ENCODE measurements around the gene HOXC4. TPM values are rescaled to one million over a fixed set of nuclear protein-coding genes. Genes with fewer than 3 reads are reported as not detected.
"Not testable (repeated sequence)": the region's sequence is repeated elsewhere in the genome, so short reads cannot be mapped to it uniquely, and the experiment has no call there.

The HOXC4 gene
- polyA plus RNA-seq, 1 donor, result 9.1 TPM

DNA sequence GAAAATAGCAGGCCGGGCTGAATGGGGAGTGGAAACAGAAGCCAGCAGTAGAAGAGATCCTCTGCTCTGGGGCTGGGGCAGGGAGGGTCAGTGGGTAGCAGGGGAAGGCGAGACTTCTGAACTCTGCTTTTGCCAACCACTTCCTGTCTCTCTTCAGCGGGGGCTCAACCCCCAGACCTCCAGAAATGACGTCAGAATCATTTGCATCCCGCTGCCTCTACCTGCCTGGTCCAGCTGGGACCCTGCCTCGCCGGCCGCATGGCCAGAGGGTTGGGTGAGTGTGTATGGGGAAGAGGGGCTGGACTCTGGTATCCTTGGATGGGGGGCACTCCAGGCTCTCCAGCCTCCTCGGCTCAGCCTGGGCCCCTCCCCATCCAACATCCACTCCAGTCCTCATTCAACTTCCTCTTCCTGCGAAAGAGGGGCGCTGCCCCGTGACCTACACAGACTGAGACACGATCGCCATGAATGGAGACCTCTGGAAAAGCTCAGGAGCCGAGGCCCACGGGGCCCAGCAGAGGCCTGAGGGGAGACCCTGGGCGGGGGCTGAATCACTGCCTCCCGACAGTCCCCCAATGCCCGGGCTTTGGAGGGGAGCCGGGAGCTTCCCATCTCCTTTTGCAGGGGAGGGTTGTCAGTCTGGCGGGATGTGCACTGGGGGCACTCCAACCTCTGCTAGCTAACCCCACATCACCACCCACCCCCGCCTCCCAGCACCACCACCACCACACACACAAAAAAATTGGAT is 458 bp upstream of the HOXC4 start:
- DNase-seq (ENCODE audit: low read depth), result no peak

DNA sequence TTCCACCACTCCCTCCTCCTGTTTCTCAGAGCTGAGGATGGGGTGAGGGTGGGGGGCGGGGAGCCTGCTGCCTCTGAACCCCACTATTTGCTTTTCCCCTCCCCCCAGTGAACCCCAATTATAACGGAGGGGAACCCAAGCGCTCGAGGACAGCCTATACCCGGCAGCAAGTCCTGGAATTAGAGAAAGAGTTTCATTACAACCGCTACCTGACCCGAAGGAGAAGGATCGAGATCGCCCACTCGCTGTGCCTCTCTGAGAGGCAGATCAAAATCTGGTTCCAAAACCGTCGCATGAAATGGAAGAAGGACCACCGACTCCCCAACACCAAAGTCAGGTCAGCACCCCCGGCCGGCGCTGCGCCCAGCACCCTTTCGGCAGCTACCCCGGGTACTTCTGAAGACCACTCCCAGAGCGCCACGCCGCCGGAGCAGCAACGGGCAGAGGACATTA is 1.1 kb downstream of the HOXC4 start:
- DNase-seq (ENCODE audit: low read depth), result no peak

DNA sequence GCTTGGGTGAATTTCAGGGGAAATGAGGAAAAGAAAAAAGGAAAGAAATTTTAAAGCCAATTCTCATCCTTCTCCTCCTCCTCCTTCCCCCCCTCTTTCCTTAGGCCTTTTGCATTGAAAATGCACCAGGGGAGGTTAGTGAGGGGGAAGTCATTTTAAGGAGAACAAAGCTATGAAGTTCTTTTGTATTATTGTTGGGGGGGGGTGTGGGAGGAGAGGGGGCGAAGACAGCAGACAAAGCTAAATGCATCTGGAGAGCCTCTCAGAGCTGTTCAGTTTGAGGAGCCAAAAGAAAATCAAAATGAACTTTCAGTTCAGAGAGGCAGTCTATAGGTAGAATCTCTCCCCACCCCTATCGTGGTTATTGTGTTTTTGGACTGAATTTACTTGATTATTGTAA is 1.9 kb downstream of the HOXC4 start:
- no peak for DNase-seq (ENCODE audit: low read depth)

DNA sequence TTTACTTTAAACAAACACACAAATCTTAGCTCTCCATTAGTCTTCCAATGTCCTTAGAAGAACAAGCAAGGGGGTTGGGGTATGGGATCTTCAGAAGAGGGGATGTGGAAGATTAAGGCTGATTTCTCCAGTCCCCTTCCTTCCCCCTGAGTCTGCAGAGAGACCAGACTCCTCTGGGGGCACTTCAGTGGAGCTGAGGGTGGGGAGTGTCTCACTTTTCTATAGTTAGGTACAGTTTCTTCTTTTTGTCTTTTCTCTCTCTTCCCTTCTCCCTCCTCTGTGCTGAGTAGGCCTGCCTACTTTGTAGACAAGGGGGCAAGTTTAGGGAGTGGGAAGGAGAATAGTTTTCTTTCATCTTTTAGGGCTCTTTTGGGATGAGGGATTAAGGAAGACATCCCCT is 2.5 kb downstream of the HOXC4 start:
- no peak for DNase-seq (ENCODE audit: low read depth)

DNA sequence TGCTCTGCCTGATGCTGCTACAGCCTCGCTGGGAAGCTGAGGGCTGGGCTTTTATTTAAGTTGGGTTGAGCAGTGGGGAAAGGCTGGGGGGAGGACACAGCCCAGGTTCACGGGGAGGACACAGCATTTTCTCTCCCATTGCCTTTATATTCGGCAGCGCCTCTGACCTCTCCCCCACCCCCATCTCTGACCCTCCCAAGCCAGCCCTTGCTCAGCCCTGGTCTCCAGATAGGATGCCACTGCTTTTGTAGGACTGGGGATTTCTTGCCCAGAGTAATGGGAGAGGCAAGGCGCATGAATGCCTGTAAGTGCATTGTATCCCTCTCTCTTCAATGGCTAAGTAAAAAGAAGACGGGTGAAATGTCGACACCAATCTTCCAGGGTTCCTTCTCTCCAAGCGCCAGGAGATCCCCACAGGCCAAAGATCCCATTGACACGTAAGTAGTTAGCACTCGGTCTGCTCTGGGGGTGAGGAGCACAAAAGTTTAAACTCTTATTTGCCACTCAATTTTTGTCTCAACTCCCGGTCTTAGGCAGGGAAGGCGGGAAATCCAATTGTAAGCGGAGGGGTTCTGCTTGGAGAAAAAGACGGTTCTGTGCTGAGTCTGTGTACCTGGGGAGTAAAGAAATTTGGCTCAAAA is 4.6 kb downstream of the HOXC4 start:
- no peak for DNase-seq (ENCODE audit: low read depth)

DNA sequence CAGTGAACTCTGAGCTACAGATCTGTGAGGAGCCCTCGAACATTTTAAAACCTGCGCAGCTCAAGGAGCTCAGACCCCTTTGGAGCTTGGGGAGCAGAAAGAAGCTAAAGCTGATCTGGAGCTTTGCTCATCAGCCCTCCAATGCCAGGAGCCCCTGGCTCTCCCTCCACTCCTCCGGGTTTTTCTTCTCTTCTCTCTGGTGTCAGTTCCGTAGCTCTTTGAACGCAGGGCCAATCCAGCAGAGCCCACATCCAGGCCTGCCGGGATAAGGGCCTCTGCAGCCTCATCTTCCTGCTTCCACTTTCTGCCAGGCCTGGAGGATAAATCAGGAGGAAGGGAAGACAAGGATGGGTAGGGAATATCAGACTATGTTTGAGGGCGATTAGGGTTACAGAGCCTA is 6.0 kb downstream of the HOXC4 start:
- no peak for DNase-seq (ENCODE audit: low read depth)

DNA sequence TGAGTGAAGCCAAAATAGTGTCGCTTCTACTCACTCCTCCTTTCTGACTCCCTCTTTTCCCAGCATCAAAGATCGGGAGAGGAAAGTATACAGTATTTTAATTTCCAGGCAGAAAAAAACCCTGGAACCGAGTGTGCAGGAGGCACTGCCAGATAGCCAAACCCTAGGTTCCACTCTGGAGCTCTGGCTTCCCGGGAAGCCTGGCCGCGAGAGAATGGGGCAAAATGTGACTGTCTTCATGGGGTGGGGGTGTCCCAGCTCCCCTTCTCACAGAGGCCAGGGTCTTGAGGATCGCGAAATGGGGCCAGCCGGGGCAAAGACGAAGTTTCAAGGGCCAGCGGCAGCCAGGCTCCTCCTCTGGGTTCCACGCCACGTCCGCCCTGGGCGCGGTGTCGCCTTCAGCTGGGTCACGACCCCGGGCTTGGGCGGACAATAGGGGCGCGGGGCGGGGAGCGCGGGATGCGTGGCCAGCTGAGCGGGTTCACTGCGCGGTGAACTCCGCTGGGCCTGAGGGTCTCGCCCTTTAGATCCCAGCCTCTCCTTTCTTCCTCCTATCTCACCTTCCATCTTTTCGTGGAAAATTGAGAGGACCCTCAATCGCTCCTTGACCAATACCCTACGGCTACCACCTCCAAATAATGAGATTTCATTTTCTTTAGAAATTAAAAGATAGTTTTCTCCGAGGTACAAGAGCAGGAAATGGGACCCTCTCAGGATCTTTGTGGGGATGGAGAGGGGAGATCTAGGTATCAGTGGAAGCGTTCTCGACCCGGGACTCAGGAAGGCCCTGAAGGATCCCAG is 6.7 kb downstream of the HOXC4 start:
- DNase-seq (ENCODE audit: low read depth), result no peak

DNA sequence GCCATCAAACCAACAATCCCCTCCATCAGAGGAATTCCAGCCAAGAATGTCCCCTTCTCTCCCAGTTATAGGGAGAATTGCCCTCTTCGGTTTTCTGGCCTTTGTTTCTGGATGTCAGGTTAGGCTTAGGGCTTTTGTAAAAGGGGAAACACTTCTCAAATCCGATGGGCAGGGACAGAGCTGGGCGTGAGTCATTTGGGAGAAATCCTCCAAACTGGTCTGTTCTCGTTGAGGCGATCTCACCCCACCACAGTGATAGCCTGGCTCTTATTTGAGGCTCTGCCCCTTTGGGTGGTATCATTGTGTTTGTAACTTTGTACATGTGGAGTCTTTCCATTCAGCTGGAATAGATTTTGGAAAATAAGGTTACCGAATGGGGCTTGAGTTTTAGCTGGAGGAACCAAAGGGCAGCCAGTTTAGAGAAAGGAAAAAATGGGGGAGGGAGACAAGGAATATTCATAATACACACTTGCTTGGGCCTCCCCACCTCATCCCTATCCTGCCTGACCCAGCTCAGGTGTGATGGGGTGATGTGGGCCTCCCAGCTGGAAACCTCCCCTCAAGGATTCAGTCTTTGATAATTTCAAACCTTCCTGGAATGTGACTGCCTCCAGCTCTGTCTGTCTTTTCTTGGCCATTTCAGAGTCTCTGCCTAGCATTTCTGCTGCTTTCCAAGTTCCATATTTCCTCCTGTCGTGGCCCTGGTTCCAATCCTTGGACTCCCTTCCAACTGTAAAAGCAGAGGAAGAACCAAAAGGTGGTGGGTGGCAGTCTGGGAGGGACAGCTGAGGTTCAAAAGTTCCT is 7.5 kb downstream of the HOXC4 start:
- no peak for DNase-seq (ENCODE audit: low read depth)

DNA sequence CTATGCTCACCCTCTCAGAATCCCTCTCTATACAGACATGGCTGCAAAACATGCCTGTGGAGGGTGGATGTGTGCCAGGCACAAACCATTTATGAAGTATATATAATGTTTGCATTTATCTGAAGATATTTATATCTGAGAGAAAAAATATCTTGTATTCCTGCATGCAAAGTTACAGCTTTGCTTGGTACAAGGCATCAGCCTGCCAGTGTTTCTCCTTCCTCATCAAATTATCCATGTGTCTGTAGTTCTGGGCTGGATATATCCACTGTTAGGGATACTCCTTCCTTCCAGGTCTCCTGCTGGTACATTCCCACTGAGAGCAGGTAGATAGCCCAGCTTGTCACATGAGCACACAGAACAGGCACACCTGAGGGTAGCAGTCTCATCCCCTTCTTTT is 12.0 kb downstream of the HOXC4 start:
- no peak for DNase-seq (ENCODE audit: low read depth)

DNA sequence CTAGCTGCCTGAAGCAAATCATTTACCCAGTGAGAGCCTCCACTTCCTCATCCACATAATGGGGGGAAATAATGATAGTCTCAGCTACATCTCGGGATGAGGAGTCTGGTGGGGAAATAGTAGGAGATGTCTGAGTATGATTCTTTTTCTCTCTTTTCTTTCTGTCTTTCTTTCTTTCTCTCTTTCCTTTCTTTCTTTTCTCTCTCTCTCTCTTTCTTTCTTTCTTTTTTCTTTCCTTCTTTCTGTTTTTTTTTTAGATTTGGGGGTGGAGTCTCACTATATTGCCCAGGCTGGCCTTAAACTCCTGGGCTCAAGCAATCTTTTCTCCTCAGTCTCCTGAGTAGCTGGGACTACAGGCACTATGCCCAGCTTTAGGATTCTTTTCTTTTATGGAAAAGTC is 12.8 kb downstream of the HOXC4 start:
- DNase-seq (ENCODE audit: low read depth), result no peak

DNA sequence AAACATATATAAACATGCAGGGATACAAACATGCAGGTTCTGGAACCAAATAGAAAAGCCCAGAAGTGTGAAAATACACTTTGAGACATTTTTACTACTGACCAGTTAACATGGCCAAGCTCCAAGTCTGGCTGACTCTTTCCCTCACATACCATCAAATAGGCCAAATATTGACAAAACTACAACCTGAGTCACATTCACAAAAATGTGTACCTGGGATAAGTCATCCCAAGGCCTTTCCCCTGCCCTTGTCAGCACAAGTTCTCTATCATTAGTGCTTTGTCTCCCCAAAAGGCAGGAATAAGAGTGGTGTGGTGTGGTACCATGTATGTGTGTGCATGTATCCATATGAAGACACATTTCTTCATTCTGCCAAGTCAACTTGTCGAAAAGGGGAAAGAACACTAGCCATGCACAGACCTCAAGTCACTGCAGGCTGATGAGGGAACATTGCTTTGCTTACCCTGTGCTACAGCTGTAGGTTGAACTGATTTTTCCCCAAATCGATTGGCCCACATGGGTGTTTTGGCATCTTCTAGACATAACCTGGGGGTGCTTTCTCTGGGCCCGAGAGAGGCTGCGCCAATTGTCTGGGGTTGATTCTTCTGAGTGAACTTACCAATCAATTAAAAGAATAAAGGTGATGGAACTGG is 14.9 kb downstream of the HOXC4 start:
- DNase-seq (ENCODE audit: low read depth), result no peak

DNA sequence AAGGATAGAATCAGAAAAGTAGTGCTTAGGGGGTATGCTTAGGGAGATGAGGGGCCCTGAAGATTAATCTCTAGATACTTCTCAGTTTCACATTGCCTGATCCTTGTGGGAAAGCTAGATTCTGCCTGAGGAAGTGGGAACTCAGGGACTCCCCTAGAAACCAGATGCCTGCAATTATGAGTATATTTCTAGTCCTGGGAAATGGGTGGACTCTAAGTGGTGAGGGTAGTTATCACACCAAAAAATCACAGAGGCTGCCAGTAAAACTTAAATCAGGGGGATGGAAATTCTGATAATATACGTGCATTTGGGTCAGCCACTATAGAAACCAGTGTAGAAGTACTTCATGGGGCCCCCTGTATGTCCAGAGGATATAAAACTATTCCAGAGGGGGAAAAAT is 18.3 kb downstream of the HOXC4 start:
- no peak for DNase-seq (ENCODE audit: low read depth)

DNA sequence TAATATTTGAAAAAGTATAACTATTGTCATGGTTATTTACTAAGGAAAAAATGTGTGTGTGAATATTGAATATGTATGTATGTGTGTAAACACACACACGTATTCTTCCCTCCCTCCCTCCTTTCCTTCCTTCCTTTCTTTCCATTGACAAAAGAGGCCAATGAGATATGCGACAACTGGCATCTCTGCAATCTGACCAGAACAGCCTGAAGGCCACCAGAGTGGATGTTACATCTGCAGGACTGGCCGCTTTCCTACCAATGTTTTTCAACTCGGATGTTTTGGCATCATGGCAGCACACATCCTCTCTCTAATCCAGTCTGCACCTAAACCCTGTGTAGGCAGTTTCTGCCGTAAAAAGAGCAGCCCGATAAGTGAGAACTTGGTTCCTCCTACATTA is 20.7 kb downstream of the HOXC4 start:
- no peak for DNase-seq (ENCODE audit: low read depth)

DNA sequence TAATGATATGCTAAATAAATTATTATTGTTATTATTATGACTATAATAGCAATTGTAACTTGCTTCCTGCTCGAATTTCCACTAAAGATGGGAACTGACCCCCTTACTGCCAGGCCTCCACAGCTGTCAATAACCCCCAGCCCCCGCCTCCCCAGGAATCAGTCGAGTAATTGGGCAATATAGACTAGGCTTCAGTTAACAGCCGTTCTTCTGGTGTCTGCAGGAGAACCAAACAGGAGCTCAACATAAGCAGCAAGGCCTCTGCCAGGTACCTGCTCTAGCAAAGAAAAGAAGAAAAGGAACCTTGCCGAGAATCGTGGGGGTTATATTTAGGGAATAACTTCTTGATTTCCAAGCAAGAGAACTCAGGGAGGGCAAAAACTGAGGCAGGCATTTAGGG is 21.8 kb downstream of the HOXC4 start:
- no peak for DNase-seq (ENCODE audit: low read depth)

DNA sequence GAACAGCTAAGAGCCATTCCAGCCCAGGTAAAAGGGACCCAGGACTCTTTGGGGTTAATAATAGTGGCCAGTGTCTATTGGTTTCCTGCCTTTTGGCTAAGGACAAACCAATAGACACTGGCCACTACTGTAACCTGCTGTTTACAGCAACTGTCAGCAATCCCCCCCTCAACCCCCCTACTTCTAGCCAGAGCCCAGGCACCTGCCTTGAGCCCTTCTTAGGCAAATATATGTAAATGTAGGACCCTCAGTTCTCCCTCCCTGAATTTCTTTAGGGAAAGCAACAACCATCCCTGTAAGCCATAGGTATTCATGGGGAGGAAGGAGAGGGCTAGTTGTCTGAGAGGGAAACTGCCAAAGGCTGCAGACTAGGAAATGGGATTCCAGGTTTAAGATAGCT is 22.3 kb downstream of the HOXC4 start:
- DNase-seq (ENCODE audit: low read depth), result no peak

DNA sequence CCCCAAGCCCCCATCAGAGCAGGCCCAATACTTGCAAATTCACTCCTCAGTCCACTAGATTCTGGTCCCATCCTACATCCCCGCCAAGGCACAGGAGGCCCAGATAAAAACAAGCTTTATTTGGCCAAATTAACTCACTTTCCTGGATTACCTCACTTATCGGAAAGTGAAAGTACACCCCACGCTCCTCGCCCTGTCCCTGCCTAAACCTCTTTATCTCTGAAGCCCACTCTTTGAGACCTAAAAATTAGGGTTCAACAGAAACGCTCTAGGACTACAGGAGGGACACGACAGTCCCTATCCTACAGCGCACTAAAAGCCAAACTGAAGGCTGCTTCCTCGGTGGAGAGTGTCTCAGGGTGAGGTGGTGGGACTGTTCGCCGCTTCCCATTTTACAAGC is 24.2 kb downstream of the HOXC4 start:
- DNase-seq (ENCODE audit: low read depth), result not testable (repeated sequence)

DNA sequence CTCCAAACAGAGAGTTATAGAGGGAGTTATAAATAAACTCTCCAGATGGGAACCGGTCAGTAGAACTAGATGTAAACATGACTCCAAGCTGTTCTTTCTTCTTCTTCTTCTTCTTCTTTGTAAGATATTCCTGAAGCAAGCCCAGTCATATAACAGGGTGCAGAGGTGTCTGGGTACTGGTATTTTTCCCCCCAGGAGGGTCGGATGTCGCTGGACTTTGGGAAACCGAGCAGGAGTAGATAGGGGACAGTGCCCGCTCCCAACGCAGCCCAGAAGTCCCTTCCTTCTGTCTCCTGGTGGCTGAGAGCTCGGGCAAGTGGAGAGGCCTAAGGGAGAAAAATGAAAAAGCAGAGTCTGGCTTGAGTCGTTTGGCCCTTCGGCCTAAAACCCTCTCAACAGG is 25.5 kb downstream of the HOXC4 start:
- DNase-seq (ENCODE audit: low read depth), result not testable (repeated sequence)

DNA sequence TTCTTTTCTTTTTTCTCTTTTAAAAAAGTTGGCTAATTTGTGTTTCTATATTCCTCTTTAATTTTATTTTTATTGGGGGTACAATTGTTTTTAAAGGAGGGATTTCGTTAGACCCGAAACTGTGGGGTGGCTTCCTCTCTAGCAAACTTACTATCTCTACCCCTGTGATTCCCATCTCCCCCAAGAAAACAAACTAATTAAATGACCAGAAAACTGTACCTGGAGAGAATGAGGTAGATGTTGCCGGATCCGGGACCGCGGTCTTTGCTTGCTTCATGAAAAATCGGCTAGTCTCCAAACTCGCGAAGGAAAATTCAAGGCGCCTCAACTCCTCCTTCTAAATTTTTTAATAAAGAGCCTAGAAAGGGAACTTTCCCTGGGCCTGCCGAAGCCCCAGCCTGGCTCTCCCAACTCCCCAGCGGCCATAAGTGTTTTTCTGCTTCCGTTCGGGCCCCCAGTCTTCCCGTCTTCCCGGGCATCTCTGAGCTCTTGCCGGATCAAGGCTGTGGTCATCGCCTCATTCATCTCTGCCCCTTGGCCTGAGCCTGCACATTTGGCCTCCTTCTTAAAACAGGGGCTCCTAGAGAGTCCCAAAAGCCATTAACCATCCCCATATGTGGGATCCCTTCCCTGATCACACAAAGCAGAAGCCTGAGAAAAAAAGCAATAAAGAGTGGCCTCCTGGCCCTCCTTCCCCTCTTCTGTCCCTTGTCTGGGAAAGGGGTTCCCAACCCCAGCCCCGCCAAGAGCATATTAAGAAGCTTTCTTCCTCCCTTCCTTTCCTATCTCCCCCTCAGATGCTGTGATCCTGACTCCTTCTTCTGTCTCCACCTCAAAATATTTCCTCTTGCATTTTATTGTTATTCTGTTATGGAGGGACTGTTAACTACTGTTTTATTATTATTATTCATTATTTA is 26.6 kb downstream of the HOXC4 start:
- DNase-seq (ENCODE audit: low read depth), result not testable (repeated sequence)

DNA sequence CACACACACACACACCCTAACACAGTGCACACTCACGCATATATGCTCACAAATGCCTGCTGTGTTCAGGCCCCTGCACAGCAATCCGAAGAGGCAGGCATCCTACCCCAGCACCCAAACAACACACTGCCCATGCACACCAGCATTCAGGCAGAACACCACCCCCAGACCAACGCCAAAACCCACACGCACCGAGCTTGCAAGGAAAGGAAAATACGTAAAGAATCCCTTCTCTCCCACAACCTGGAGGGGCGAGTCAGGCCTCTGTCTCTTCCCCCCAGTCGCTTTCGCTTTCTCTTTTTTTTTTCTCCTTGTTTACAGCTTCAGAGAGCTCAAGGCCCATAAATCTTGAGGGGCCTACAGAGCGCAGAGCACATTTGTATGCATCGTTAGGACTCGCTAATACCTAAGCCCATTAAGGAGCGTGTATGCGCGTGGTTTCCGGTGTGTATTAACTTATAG is 27.4 kb downstream of the HOXC4 start:
- DNase-seq (ENCODE audit: low read depth), result not testable (repeated sequence)
